Activated T-helper 17 cell treated with anti-CD3 and anti-CD28 coated beads, Interleukin-2, amount 50 U/mL, for 72 hours (primary cell): ENCODE results near the gene CYB5R3. TPM values are rescaled to one million over a fixed set of nuclear protein-coding genes. Genes with fewer than 3 reads are reported as not detected.

Source experiments
- ATAC-seq: fragments of 150-1000 bp; cut with Tn5 transposase; replicated peaks from 2 replicates; pipeline ENCODE4 v1.10.0; 2021; ENCODE audit warnings: mild to moderate bottlenecking, moderate library complexity
- H3K27ac Mint-ChIP-seq: one replicate; pipeline ENCODE4 v1.8.0; 2022; ENCODE audit warnings: mixed read lengths
- H3K27me3 Mint-ChIP-seq: one replicate; pipeline ENCODE4 v1.8.0; 2022; ENCODE audit warnings: mixed read lengths
- H3K36me3 Mint-ChIP-seq: one replicate; pipeline ENCODE4 v1.8.0; 2022; ENCODE audit warnings: low read depth, mild to moderate bottlenecking, mixed read lengths
- H3K4me1 Mint-ChIP-seq: one replicate; pipeline ENCODE4 v1.8.0; 2022; ENCODE audit warnings: mixed read lengths
- H3K4me3 Mint-ChIP-seq: one replicate; pipeline ENCODE4 v1.8.0; 2022; ENCODE audit warnings: mild to moderate bottlenecking, mixed read lengths
- H3K9me3 Mint-ChIP-seq: one replicate; pipeline ENCODE4 v1.8.0; 2022; ENCODE audit warnings: mixed read lengths
- total RNA-seq, 2 donors: library from RNA; stranded (reverse); gene quantifications; one replicate each; pipeline ENCODE4 v1.2.3, GENCODE V29; 2022

Gene CYB5R3
- 10 to 100 TPM; 55.5 to 86.1 TPM for total RNA-seq

- H3K27ac Mint-ChIP-seq = peak within 1 kb of the TSS; percentile 95
- peak within 1 kb of the TSS; percentile 96 for H3K4me3 Mint-ChIP-seq
- H3K36me3 Mint-ChIP-seq = no peaks in the 10 kb centered on the region
- ATAC-seq = peak; percentile 91
- H3K4me1 Mint-ChIP-seq = peaks cover 5% of the 10 kb centered on the region
- H3K27me3 Mint-ChIP-seq = no peaks in the 10 kb centered on the region
- H3K9me3 Mint-ChIP-seq = no peaks in the 10 kb centered on the region
Measured at GRCh38 chr22:42649246-42650099, at the start of gene CYB5R3. TSS of gene CYB5R3 (minus strand) at chr22:42649392. CDS start at chr22:42649315, 77 bp downstream.

DNA sequence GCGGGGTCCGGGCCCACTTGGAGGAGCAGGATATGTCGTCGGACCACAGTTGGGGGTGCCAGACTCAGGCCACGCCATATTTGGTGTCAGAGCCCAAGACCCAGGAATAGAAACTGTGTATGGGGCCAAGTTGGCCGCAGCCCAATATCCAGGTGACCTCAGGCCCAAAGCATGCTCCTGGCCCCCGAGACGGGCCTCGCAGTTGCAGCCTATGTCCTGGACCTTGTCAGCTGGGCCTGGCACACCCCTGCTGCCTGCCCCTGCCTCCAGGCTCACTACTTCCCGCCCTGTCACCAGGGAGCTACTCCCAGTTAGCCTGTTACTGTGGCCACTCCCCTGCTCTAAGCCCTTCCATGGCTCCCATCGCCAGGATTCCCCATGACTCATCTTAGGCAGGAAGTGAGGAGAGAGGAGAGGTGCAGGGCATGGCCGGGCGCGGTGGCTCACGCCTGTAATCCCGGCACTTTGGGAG is 48.4 kb upstream of the CYB5R3 start:
- no peaks in the 10 kb centered on the region for H3K4me1 Mint-ChIP-seq
- no peak overlapping the region for H3K4me3 Mint-ChIP-seq
- no peak for ATAC-seq
- H3K36me3 Mint-ChIP-seq = no peaks in the 10 kb centered on the region
- H3K9me3 Mint-ChIP-seq = no peaks in the 10 kb centered on the region
- peaks cover 4% of the 10 kb centered on the region for H3K27me3 Mint-ChIP-seq
- H3K27ac Mint-ChIP-seq = no peak overlapping the region

- Mint-ChIP-seq H3K4me1 (no peaks in the 10 kb centered on the region), H3K36me3 (no peaks in the 10 kb centered on the region), H3K4me3 (no peak overlapping the region), H3K27ac (no peak overlapping the region), H3K27me3 (no peaks in the 10 kb centered on the region), H3K9me3 (no peaks in the 10 kb centered on the region)
- ATAC-seq = no peak
Measured at GRCh38 chr22:42696331-42696967, 47.3 kb upstream of the CYB5R3 start.

DNA sequence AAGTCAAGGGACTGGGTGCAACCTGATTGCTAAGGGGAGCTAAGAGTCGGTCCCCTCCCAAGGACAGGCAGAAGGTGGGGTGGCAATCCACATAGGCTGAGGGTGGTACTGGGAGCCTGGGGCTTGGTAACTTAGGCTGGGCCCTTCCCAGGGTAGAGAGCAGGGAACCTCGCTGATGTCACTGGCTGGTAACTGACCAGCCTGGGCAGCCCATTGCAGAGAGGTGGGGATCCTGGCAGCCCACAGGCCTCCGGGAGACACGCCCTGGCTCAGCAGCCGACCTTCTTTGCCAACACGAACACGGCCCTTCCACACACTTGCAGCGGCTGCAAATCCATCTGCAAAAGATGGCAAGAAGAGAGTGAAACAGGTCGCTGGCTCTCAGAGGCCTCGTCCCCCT is 46.1 kb upstream of the CYB5R3 start:
- no peaks in the 10 kb centered on the region for H3K9me3 Mint-ChIP-seq
- no peak for ATAC-seq
- no peaks in the 10 kb centered on the region for H3K27me3 Mint-ChIP-seq
- H3K4me1 Mint-ChIP-seq = no peaks in the 10 kb centered on the region
- H3K27ac Mint-ChIP-seq = no peak overlapping the region
- H3K4me3 Mint-ChIP-seq = no peak overlapping the region
- H3K36me3 Mint-ChIP-seq = no peaks in the 10 kb centered on the region

DNA sequence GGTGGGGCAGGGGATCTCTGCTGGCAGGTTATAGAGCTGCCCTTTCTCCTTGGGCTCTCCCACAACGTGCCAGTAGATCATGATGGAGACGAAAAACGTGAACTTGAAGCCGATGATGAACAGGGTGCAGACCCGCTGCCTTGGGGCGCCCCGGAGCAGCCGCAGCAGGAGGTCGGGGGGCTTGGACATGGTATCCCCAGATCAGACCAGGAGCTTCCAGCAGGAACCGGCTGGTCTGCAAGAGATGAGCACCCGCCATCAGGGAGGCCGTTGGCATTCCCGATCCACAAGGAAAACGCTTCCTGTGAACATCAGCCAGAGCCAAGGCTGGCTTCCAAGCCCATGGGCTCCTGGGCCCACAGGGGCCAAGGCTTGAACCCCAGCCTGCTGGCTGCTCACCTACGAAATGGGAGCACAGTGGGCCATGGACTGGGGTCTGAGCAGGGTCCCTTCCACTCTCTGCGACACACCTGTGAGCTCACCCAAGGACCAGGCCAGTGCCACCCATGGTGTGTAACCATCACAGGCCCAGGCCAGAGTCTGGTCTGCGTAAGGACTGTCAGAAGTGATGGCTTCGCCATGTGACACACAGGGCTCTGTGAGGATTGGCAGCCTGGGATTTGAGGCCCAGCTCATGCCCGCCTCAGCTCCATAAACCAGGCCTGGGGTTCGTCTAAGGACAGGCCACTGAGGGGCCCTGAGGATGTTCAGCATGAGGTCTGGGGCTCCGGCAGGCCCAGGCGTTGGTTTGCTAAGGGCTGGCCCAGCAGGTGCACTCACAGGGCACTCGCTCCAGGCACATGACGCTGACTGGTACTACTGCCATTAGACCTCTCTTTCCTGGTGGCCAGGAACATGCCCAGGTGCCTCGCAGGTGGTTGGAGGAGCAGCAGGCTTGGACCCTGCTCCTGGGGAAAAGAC is 44.8 kb upstream of the CYB5R3 start:
- H3K27ac Mint-ChIP-seq = no peak overlapping the region
- H3K36me3 Mint-ChIP-seq = no peaks in the 10 kb centered on the region
- H3K4me1 Mint-ChIP-seq = no peaks in the 10 kb centered on the region
- no peaks in the 10 kb centered on the region for H3K9me3 Mint-ChIP-seq
- no peak for ATAC-seq
- no peaks in the 10 kb centered on the region for H3K27me3 Mint-ChIP-seq
- H3K4me3 Mint-ChIP-seq = no peak overlapping the region

DNA sequence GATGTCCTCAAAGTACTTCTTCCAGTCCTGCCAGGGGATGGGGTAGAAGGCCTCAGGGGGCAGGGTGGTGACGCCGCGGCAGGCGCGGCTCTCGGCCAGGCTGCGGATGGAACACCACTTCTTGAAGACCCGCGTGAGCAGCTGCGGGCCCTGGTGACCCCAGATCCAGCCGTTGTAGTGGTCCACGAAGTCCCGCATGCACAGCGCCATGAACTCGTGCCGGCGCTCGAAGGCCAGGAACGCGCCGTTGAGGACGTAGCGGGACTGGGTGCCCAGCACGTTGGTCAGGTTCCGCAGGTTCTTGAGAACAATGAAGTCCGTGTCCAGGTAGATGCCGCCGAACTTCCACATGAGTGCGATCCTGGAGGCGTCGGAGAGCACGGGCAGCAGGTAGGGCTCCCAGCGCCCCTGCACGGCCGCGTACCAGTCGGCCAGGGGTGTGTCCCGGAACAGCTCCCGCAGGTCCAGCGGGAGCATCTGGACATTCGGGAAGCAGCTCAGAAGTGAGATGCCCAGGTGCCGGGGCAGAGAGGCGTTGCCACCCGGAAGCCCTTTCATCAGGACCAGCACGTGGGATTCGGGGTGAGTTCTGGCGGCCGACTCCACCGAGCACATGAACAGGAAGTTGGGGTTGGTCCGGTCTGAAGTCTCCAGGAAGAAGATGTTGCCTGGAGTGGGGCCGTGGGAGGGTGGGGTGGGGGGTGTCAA is 44.0 kb upstream of the CYB5R3 start:
- ATAC-seq = no peak
- Mint-ChIP-seq H3K9me3 (no peaks in the 10 kb centered on the region), H3K27ac (no peak overlapping the region), H3K4me3 (no peak overlapping the region), H3K4me1 (no peaks in the 10 kb centered on the region), H3K27me3 (no peaks in the 10 kb centered on the region), H3K36me3 (no peaks in the 10 kb centered on the region)

DNA sequence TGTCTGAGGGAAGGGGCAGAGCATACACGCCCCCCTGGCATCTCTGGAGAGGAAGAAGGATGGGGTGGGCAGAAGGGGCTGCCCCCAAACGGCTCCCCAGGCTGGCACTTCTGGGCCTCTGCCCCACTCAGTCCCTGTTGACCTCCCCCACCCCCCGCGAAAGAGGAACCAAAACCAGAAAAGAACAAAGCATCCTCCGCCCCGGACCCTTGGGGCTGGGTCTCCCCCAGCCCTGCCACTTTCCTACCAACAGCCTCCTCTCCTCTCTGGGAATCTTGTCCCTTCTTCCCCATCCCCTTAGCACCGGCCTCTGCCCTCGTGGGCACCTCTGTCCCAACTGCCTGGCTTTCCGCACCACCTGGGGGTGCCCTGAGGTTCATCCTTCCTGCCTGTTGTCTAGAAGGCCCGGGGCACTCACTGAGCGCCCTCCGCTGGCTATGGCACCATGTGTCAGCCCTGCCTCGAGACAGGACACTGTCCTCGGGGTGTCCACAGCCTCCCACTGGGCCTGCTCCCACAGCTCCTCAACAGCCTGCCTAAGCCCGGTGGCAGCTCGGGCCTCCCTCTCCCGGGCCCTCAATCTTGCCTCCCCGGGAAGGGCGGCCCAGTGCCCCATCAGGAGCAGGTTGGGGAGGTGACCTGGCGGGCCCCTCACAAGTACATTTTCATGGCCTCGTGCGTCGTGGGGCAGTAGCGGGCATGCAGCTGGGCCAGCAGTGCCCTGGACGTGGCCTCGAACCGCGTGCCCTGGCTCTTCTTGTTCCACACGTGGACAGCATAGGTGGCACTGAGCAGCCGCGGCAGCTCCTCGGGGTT is 43.3 kb upstream of the CYB5R3 start:
- Mint-ChIP-seq H3K36me3 (no peaks in the 10 kb centered on the region), H3K27me3 (no peaks in the 10 kb centered on the region), H3K9me3 (no peaks in the 10 kb centered on the region), H3K4me1 (no peaks in the 10 kb centered on the region), H3K4me3 (no peak overlapping the region), H3K27ac (no peak overlapping the region)
- no peak for ATAC-seq

- Mint-ChIP-seq H3K36me3 (no peaks in the 10 kb centered on the region), H3K27ac (no peak overlapping the region), H3K4me1 (no peaks in the 10 kb centered on the region), H3K27me3 (no peaks in the 10 kb centered on the region), H3K9me3 (no peaks in the 10 kb centered on the region), H3K4me3 (no peak overlapping the region)
- no peak for ATAC-seq
Measured at GRCh38 chr22:42691440-42691839, 42.2 kb upstream of the CYB5R3 start.

- ATAC-seq = no peak
- H3K36me3 Mint-ChIP-seq = no peaks in the 10 kb centered on the region
- H3K4me3 Mint-ChIP-seq = no peak overlapping the region
- H3K9me3 Mint-ChIP-seq = no peaks in the 10 kb centered on the region
- no peaks in the 10 kb centered on the region for H3K27me3 Mint-ChIP-seq
- H3K4me1 Mint-ChIP-seq = no peaks in the 10 kb centered on the region
- H3K27ac Mint-ChIP-seq = no peak overlapping the region
Measured at GRCh38 chr22:42688241-42689211, 39.3 kb upstream of the CYB5R3 start.

DNA sequence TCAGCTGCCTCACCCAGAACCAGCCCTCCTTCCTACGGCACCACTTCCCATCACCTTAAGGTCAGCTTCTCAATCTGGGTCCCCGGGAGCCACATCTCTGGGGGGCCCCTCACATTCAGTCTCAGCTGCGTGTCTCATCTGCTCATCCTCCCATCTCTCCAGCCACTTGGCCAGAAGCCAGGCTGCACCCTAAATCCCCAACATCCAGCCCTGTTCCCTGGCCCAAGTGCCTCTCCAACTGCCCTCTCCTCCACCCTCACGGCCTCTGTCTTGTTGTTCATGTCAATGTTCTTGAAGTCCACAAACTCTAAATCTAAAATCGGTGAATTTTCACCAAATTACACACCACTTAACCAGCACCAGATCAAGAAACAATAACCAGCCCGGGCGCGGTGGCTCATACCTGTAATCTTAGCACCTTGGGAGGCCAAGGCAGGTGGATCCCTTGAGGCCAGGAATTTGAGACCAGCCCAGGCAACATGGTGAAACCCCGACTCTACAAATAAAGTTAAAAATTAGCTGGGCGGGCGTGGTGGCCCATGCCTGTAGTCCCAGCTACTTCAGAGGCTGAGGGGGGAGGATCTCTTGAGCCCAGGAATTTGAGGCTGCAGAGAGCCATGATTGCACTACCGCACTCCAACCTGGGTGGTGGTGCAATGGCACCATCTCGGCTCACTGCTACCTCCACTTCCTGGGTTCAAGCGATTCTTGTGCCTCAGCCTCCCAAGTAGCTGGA is 37.7 kb upstream of the CYB5R3 start:
- no peak overlapping the region for H3K4me3 Mint-ChIP-seq
- H3K27me3 Mint-ChIP-seq = no peaks in the 10 kb centered on the region
- no peaks in the 10 kb centered on the region for H3K36me3 Mint-ChIP-seq
- no peak for ATAC-seq
- no peak overlapping the region for H3K27ac Mint-ChIP-seq
- H3K9me3 Mint-ChIP-seq = no peaks in the 10 kb centered on the region
- no peaks in the 10 kb centered on the region for H3K4me1 Mint-ChIP-seq

GRCh38 chr22:42685941-42686653 is 36.9 kb upstream of the CYB5R3 start:
- H3K36me3 Mint-ChIP-seq = no peaks in the 10 kb centered on the region
- no peak for ATAC-seq
- H3K4me3 Mint-ChIP-seq = no peak overlapping the region
- no peaks in the 10 kb centered on the region for H3K4me1 Mint-ChIP-seq
- H3K9me3 Mint-ChIP-seq = no peaks in the 10 kb centered on the region
- H3K27ac Mint-ChIP-seq = no peak overlapping the region
- H3K27me3 Mint-ChIP-seq = no peaks in the 10 kb centered on the region
